Measurements from ENCODE around the gene IL6.

The IL6 gene

DNA sequence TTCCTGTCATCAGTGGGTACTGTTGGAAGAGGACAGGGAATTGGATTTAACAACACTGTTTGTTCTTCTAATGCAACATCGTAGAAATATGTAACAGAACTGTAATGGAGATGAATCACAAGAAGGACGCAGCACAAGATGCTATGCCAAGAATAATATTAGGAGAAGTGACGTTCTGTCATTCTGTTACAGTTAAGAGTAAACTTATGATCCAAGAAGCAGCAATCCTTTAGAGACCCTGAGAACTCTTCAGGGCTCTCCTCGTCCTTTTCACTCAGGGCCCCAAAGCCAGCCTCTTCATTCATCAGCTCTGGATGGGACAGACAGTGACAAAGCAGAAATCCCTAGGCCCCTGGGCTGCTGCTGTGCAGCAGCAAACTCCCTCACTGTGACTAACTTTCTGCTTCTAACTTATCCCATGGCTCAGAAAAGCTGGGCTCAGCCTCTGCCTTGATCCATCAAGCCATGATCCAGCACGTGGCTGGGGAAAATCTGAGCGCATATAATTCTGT, 8.7 kb upstream of the IL6 start:
- no peaks in the 10 kb centered on the region for H3K79me2 ChIP-seq (ENCODE audit: insufficient read depth, low read length)
- H3K27me3 ChIP-seq (ENCODE audit: low read length), result no peaks in the 10 kb centered on the region
- H2AFZ ChIP-seq (ENCODE audit: low read depth, low read length, severe bottlenecking), result no peak overlapping the region
- no peak overlapping the region for H3K9ac ChIP-seq (ENCODE audit: low read length)
- H3K4me2 ChIP-seq (ENCODE audit: low read depth, low read length, poor library complexity, severe bottlenecking), result no peak overlapping the region
- H3K4me3 ChIP-seq (ENCODE audit: insufficient read depth, low read length, poor library complexity, severe bottlenecking), result no peak overlapping the region
- H3F3A ChIP-seq (ENCODE audit: insufficient read depth), result no peaks in the 10 kb centered on the region
- no peaks in the 10 kb centered on the region for H3K36me3 ChIP-seq (ENCODE audit: low read length)
- no peaks in the 10 kb centered on the region for H3K9me3 ChIP-seq (ENCODE audit: insufficient read depth, low read length)
- no peaks in the 10 kb centered on the region for H3K9me2 ChIP-seq (replicated peaks; ENCODE audit: insufficient read depth, low read length)
- no peaks in the 10 kb centered on the region for H4K20me1 ChIP-seq (ENCODE audit: low read depth, low read length)
- TF ChIP-seq EZH2phosphoT487 (conservative IDR thresholded peaks at IDR 0.05; ENCODE audit: low read length), result no peak
- TF ChIP-seq, protein P1, sequence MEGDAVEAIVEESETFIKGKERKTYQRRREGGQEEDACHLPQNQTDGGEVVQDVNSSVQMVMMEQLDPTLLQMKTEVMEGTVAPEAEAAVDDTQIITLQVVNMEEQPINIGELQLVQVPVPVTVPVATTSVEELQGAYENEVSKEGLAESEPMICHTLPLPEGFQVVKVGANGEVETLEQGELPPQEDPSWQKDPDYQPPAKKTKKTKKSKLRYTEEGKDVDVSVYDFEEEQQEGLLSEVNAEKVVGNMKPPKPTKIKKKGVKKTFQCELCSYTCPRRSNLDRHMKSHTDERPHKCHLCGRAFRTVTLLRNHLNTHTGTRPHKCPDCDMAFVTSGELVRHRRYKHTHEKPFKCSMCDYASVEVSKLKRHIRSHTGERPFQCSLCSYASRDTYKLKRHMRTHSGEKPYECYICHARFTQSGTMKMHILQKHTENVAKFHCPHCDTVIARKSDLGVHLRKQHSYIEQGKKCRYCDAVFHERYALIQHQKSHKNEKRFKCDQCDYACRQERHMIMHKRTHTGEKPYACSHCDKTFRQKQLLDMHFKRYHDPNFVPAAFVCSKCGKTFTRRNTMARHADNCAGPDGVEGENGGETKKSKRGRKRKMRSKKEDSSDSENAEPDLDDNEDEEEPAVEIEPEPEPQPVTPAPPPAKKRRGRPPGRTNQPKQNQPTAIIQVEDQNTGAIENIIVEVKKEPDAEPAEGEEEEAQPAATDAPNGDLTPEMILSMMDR (IDR thresholded peaks at IDR 0.05; ENCODE audit: insufficient read depth, low read length, poor library complexity, severe bottlenecking), result no peak
- no peak overlapping the region for H3K27ac ChIP-seq (ENCODE audit: low read depth, low read length)

DNA sequence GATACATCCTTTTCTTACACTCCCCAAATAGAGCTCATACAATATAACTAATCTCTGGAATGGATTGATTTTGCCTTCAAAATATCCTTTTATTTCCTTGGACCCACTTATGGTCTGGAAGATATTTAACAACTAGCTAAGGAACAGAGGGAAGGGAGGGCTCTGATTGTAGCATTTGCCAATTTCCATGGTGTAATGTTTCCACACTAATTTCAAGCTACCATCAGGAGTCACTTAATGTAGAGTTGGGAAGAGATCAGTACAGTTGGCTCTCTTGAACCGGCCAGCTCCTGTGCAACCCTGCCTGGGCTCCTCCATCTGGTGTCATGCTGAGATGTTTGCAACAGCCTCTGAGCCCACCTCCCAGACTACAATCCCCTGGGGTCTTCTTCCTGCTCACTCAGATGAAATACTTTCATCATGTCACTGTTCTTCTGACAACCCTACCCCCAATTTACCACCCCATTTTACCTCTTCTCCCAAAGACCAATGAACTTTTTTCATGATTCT, 8.0 kb upstream of the IL6 start:
- no peaks in the 10 kb centered on the region for H4K20me1 ChIP-seq (ENCODE audit: low read depth, low read length)
- H3K9me2 ChIP-seq (replicated peaks; ENCODE audit: insufficient read depth, low read length), result no peaks in the 10 kb centered on the region
- no peak overlapping the region for H3K9ac ChIP-seq (ENCODE audit: low read length)
- H2AFZ ChIP-seq (ENCODE audit: low read depth, low read length, severe bottlenecking), result no peak overlapping the region
- no peaks in the 10 kb centered on the region for H3F3A ChIP-seq (ENCODE audit: insufficient read depth)
- no peak overlapping the region for H3K4me2 ChIP-seq (ENCODE audit: low read depth, low read length, poor library complexity, severe bottlenecking)
- no peaks in the 10 kb centered on the region for H3K36me3 ChIP-seq (ENCODE audit: low read length)
- no peaks in the 10 kb centered on the region for H3K9me3 ChIP-seq (ENCODE audit: insufficient read depth, low read length)
- no peaks in the 10 kb centered on the region for H3K79me2 ChIP-seq (ENCODE audit: insufficient read depth, low read length)
- no peak for TF ChIP-seq EZH2phosphoT487 (conservative IDR thresholded peaks at IDR 0.05; ENCODE audit: low read length)
- TF ChIP-seq, protein P1 (IDR thresholded peaks at IDR 0.05; ENCODE audit: insufficient read depth, low read length, poor library complexity, severe bottlenecking), result no peak
- no peak overlapping the region for H3K4me3 ChIP-seq (ENCODE audit: insufficient read depth, low read length, poor library complexity, severe bottlenecking)
- H3K27me3 ChIP-seq (ENCODE audit: low read length), result no peaks in the 10 kb centered on the region
- H3K27ac ChIP-seq (ENCODE audit: low read depth, low read length), result no peak overlapping the region

DNA sequence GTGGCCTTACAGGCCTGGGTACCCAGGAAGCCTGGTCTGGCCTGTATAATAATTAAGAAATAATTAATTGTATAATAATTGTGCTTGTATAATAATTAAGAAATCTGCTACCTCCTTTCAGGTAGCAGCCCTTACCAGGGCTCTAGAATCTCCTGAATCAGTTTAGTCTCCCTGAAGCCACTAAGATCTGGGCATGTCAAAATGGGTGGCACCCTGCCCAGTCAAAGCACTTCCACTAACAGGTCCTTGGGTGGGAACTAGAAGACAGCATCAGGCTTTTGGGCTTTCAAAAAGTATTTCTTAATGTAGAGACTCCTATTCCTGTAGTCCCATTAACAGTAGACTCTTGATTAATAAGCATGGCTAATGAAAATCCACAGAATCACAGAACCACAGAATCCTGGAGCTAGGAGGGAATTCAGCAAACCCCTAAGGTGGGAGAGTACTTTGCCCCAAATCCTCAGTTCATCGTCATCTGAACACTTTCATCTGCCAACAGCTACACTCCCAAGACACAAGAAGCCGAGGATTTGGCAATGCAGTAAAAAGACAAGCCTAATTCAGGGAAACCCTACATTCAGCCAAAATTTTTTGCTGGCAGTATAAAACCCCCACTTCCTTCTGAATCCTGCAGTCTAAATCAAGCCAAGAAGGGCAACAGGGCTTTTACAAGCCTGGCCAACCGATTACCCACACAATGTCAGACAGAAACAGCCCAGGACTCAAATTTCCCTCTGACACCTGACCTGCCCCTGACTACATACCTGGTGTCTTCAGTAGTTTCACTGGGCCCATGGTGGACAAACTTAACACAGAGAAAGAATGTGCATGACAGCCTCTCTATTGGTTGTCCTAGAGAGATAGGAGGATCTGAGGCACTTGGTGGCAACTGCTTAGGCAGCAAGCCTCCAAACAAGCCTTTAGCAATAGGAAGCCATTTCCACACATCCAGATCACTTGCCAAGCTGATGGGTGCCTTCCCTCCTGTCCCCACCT, 5.9 kb upstream of the IL6 start:
- H3K4me3 ChIP-seq (ENCODE audit: insufficient read depth, low read length, poor library complexity, severe bottlenecking), result no peak overlapping the region
- H3K9me3 ChIP-seq (ENCODE audit: insufficient read depth, low read length), result no peaks in the 10 kb centered on the region
- no peaks in the 10 kb centered on the region for H3K36me3 ChIP-seq (ENCODE audit: low read length)
- H3K27me3 ChIP-seq (ENCODE audit: low read length), result no peaks in the 10 kb centered on the region
- H3K9me2 ChIP-seq (replicated peaks; ENCODE audit: insufficient read depth, low read length), result no peaks in the 10 kb centered on the region
- no peaks in the 10 kb centered on the region for H4K20me1 ChIP-seq (ENCODE audit: low read depth, low read length)
- H3K9ac ChIP-seq (ENCODE audit: low read length), result no peak overlapping the region
- no peak for TF ChIP-seq EZH2phosphoT487 (conservative IDR thresholded peaks at IDR 0.05; ENCODE audit: low read length)
- TF ChIP-seq, protein P1 (IDR thresholded peaks at IDR 0.05; ENCODE audit: insufficient read depth, low read length, poor library complexity, severe bottlenecking), result no peak
- H3K4me2 ChIP-seq (ENCODE audit: low read depth, low read length, poor library complexity, severe bottlenecking), result no peak overlapping the region
- H3K79me2 ChIP-seq (ENCODE audit: insufficient read depth, low read length), result no peaks in the 10 kb centered on the region
- H3F3A ChIP-seq (ENCODE audit: insufficient read depth), result no peaks in the 10 kb centered on the region
- no peak overlapping the region for H2AFZ ChIP-seq (ENCODE audit: low read depth, low read length, severe bottlenecking)
- no peak overlapping the region for H3K27ac ChIP-seq (ENCODE audit: low read depth, low read length)

Measured in SU-DHL-6 (cell line).